GM12874 (cell line): ENCODE results near the gene FAM24B.

ENCODE experiments used
- TF ChIP-seq, protein P1 (sequence below): IDR thresholded peaks from 2 replicates; pipeline ENCODE4 v1.5.1; 2011; ENCODE audit warnings: low read depth, mild to moderate bottlenecking, control low read depth, low read length, moderate library complexity; ENCODE audit not compliant: insufficient read depth

The FAM24B gene

DNA sequence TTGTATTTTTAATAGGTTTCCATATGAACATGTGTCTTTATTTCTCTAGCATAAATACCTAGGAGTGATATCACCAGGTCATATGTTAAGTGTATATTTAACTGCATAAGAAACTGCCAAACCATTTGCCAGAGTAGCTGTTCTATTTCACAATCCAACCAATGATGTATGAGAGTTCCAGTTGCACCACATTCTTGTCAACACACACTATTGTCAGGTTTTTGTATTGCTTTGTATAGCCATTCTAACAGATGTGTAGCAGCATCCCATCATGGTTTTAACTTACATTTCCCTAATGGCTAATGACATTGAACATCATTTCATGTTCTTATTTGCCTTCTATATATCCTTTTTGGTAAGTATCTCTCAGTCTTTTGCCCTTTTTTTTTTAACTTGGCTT lies 37.8 kb downstream of the FAM24B start:
- TF ChIP-seq, protein P1, sequence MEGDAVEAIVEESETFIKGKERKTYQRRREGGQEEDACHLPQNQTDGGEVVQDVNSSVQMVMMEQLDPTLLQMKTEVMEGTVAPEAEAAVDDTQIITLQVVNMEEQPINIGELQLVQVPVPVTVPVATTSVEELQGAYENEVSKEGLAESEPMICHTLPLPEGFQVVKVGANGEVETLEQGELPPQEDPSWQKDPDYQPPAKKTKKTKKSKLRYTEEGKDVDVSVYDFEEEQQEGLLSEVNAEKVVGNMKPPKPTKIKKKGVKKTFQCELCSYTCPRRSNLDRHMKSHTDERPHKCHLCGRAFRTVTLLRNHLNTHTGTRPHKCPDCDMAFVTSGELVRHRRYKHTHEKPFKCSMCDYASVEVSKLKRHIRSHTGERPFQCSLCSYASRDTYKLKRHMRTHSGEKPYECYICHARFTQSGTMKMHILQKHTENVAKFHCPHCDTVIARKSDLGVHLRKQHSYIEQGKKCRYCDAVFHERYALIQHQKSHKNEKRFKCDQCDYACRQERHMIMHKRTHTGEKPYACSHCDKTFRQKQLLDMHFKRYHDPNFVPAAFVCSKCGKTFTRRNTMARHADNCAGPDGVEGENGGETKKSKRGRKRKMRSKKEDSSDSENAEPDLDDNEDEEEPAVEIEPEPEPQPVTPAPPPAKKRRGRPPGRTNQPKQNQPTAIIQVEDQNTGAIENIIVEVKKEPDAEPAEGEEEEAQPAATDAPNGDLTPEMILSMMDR, result no peak

GRCh38 chr10:122839505-122839904 lies 39.9 kb downstream of the FAM24B start:
- TF ChIP-seq, protein P1, result no peak

- TF ChIP-seq, protein P1, result no peak
These were observed 40.5 kb downstream of the FAM24B start for GRCh38 chr10:122838880-122839279.

DNA sequence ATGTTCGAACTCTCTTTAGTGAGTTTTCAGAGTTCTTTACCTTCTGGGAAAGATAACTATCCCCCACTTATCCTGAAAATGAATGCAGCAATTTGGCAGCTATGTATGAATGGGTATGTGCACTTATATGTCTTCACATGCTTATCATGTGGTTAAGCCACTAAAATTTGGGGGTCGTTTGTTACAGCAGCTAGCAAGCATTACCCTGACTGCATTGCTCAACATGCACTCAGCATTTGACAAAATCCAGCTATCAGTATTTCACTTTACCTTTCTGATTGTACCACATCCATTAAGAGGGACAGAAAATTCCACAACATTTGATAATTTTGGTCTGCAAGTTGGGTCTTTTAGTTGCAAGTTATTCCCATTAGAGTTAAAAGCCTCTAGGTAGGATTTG lies 43.5 kb downstream of the FAM24B start:
- TF ChIP-seq, protein P1, result no peak

- TF ChIP-seq, protein P1, result no peak
These were observed 48.4 kb downstream of the FAM24B start for GRCh38 chr10:122830965-122831353.

GRCh38 chr10:122830273-122830964 lies 49.0 kb downstream of the FAM24B start:
- TF ChIP-seq, protein P1, result no peak

- TF ChIP-seq, protein P1, result no peak
These were observed 49.9 kb downstream of the FAM24B start for GRCh38 chr10:122829454-122829853.

DNA sequence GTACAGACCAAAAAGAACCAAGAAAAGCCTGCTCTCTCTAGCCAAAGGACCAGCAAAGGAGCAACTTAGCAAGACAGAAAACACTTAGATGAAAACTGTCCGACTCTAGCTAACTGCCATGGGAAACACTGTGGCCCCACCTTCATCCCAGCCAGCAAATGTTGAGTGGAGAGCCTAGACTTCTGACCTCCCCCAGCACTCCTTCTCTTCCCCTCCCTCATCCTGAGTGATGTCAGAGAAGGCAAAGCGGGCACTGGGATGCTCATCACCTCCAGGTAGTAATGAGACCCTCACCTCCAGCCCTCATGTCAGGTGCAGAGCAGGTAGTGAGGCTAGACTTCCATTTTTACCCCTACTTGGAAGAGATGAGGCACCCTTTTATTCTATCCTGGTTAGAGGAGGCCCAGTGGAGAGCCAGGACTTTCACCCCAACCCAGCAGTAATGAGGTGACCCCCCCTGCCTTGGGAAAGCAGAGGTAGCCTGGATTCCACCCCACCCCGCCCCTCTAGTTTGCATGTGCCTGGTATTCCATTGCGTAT lies 50.6 kb downstream of the FAM24B start:
- TF ChIP-seq, protein P1, result no peak
